Measurements from ENCODE around the gene PPP1R15B. TPM values are rescaled to one million over a fixed set of nuclear protein-coding genes. Genes with fewer than 3 reads are reported as not detected.

The PPP1R15B gene
- total and polyA plus RNA-seq, 2 experiments from 2014 or later = 34.0 to 77.0 TPM

- H3K27me3 ChIP-seq = no peaks in the 10 kb centered on the region
- H3K27ac ChIP-seq = no peak overlapping the region
- H4K20me1 ChIP-seq (ENCODE audit: insufficient read depth, poor library complexity, severe bottlenecking) = no peaks in the 10 kb centered on the region
- WGBS (ENCODE audit: low lambda C conversion rate, missing lambda C conversion rate) = 66% methylated on average over 13 of the region's 13 CpGs
- no peak overlapping the region for H3K4me3 ChIP-seq
- TF ChIP-seq EZH2 (IDR thresholded peaks at IDR 0.05; ENCODE audit: borderline replicate concordance) = no peak
- TF ChIP-seq CTCF (IDR thresholded peaks at IDR 0.05; ENCODE audit: poor library complexity) = peak; percentile 94
- H3K36me3 ChIP-seq (replicated peaks; ENCODE audit: insufficient read depth, low read depth) = no peaks in the 10 kb centered on the region
- H2AFZ ChIP-seq = no peak overlapping the region
- peak; percentile 89 for DNase-seq (ENCODE audit: low spot score)
- H3K9me3 ChIP-seq (ENCODE audit: low read depth) = no peaks in the 10 kb centered on the region
- H3K4me2 ChIP-seq = no peak overlapping the region
- H3K4me1 ChIP-seq (ENCODE audit: insufficient read depth) = peaks cover 5% of the 10 kb centered on the region
- H3K9me2 ChIP-seq (replicated peaks; ENCODE audit: insufficient read depth) = no peaks in the 10 kb centered on the region
- H3K79me2 ChIP-seq = no peaks in the 10 kb centered on the region
Measured at GRCh38 chr1:204431310-204432184, 19.9 kb upstream of the PPP1R15B start.

DNA sequence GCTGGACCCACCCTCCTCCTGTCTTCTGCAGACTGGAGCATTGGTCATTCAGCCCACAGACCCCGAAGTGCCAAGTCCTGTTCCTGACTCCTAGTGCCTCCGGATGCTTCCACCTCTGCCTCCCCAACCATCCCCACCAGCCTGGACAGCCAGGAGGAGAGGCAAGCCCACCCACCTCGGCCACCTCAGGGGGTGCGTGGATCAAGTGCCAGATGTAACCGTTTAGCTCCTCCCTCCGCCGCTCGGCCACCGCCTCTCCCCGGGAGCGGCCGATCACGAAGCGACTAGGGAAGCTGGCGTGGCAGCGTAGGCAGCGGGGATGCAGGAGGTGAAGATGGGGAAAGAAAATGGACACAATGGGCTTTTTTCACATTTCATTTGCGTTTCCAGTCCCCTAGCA is 18.1 kb upstream of the PPP1R15B start:
- no peaks in the 10 kb centered on the region for H3K27me3 ChIP-seq
- no peaks in the 10 kb centered on the region for H4K20me1 ChIP-seq (ENCODE audit: insufficient read depth, poor library complexity, severe bottlenecking)
- no peak overlapping the region for H3K4me2 ChIP-seq
- TF ChIP-seq EZH2phosphoT487 (IDR thresholded peaks at IDR 0.05; ENCODE audit: low read depth, severe bottlenecking, unreplicated experiment) = no peak
- no peak for TF ChIP-seq CTCF (IDR thresholded peaks at IDR 0.05; ENCODE audit: poor library complexity)
- no peak for TF ChIP-seq EZH2 (IDR thresholded peaks at IDR 0.05; ENCODE audit: borderline replicate concordance)
- no peak for DNase-seq (ENCODE audit: low spot score)
- no peaks in the 10 kb centered on the region for H3K9me3 ChIP-seq (ENCODE audit: low read depth)
- no peaks in the 10 kb centered on the region for H3K4me1 ChIP-seq (ENCODE audit: insufficient read depth)
- no peak overlapping the region for H3K4me3 ChIP-seq
- H2AFZ ChIP-seq = no peak overlapping the region
- no peak overlapping the region for H3K27ac ChIP-seq
- no peaks in the 10 kb centered on the region for H3K79me2 ChIP-seq
- 95% methylated on average over 18 of the region's 18 CpGs for WGBS (ENCODE audit: low lambda C conversion rate, missing lambda C conversion rate)
- H3K36me3 ChIP-seq (replicated peaks; ENCODE audit: insufficient read depth, low read depth) = no peaks in the 10 kb centered on the region
- H3K9me2 ChIP-seq (replicated peaks; ENCODE audit: insufficient read depth) = no peaks in the 10 kb centered on the region

- Histone ChIP-seq H3K4me3 (no peak overlapping the region), H3K4me2 (no peak overlapping the region), H2AFZ (no peak overlapping the region), H3K4me1 (ENCODE audit: insufficient read depth) (no peaks in the 10 kb centered on the region), H3K27ac (peak overlapping the region; percentile 13), H3K79me2 (no peaks in the 10 kb centered on the region), H3K9me3 (ENCODE audit: low read depth) (no peaks in the 10 kb centered on the region), H3K36me3 (replicated peaks; ENCODE audit: insufficient read depth, low read depth) (no peaks in the 10 kb centered on the region), H3K27me3 (no peaks in the 10 kb centered on the region), H4K20me1 (ENCODE audit: insufficient read depth, poor library complexity, severe bottlenecking) (no peaks in the 10 kb centered on the region), H3K9me2 (replicated peaks; ENCODE audit: insufficient read depth) (no peaks in the 10 kb centered on the region)
- 98% methylated on average over 9 of the region's 9 CpGs for WGBS (ENCODE audit: low lambda C conversion rate, missing lambda C conversion rate)
- no peak for DNase-seq (ENCODE audit: low spot score)
- TF ChIP-seq EZH2 (IDR thresholded peaks at IDR 0.05; ENCODE audit: borderline replicate concordance) (no peak), EZH2phosphoT487 (IDR thresholded peaks at IDR 0.05; ENCODE audit: low read depth, severe bottlenecking, unreplicated experiment) (no peak), CTCF (IDR thresholded peaks at IDR 0.05; ENCODE audit: poor library complexity) (no peak)
Measured at GRCh38 chr1:204426971-204427701, 15.5 kb upstream of the PPP1R15B start.
